PC-9 (cell line): ENCODE measurements around the gene STX18. TPM values are rescaled to one million over a fixed set of nuclear protein-coding genes. Genes with fewer than 3 reads are reported as not detected.
A peak's percentile ranks its signal among the peaks of the same experiment; 100 is the strongest.
"Not testable (repeated sequence)": the region's sequence is repeated elsewhere in the genome, so short reads cannot be mapped to it uniquely, and the experiment has no call there.

ENCODE experiments used
- BruUV-seq: library from RNA; stranded (reverse); fragments of 400-500 nt; replicated peaks from 2 replicates; lab custom pipeline; 2021; lab: Mats Ljungman, UMichigan
- CTCF ChIA-PET: fragments of 300-600 bp; sonication (Branson Sonifier 250); formaldehyde crosslinking; loops from one replicate; lab custom pipeline; 2022; ENCODE audit warnings: antibody characterized with exemption; lab: Charles Lee
- POLR2A ChIA-PET: fragments of 300-600 bp; sonication (Branson Sonifier 250); formaldehyde crosslinking; loops from one replicate; lab custom pipeline; 2022; ENCODE audit warnings: antibody characterized with exemption; ENCODE audit not compliant: unreplicated experiment; lab: Charles Lee
- DNase-seq, 2 experiments: peaks; one replicate each; pipeline versions ENCODE4 v3.0.0 to v3.0.0-alpha.2; 2015 to 2022; ENCODE audit warnings: mixed read lengths in 1 of 2
- H2AFZ ChIP-seq: fragments of 200-600 bp; sonication (generic); 2 replicates; pipeline ENCODE4 v1.8.1; 2017; ENCODE audit warnings: antibody characterized with exemption
- H3F3A ChIP-seq: fragments of 200-600 bp; sonication (generic); 2 replicates; pipeline ENCODE4 v1.8.1; 2017; ENCODE audit warnings: antibody characterized with exemption, mild to moderate bottlenecking, low read depth; ENCODE audit not compliant: insufficient read depth
- H3K27ac ChIP-seq: fragments of 200-600 bp; sonication (generic); 2 replicates; pipeline ENCODE4 v1.6.1; 2016; ENCODE audit warnings: mixed run types
- H3K27me3 ChIP-seq: fragments of 200-600 bp; sonication (generic); 2 replicates; pipeline ENCODE4 v1.6.1; 2016; ENCODE audit warnings: low read depth, mixed run types; ENCODE audit not compliant: insufficient read depth
- H3K36me3 ChIP-seq: fragments of 200-600 bp; sonication (generic); 2 replicates; pipeline ENCODE4 v1.6.1; 2016; ENCODE audit warnings: low read depth, mixed run types
- H3K4me1 ChIP-seq: fragments of 200-600 bp; sonication (generic); replicated peaks from 2 replicates; pipeline ENCODE4 v1.6.1; 2016; ENCODE audit warnings: mixed run types; ENCODE audit not compliant: insufficient read depth
- H3K4me2 ChIP-seq: fragments of 200-600 bp; sonication (generic); 2 replicates; pipeline ENCODE4 v1.6.1; 2017; ENCODE audit warnings: mixed run types
- H3K4me3 ChIP-seq: fragments of 200-600 bp; sonication (generic); 2 replicates; pipeline ENCODE4 v1.6.1; 2016; ENCODE audit warnings: mixed run types
- H3K79me2 ChIP-seq: fragments of 200-600 bp; sonication (generic); 2 replicates; pipeline ENCODE4 v1.6.1; 2017; ENCODE audit warnings: low read depth, mixed run types
- H3K9me2 ChIP-seq: fragments of 200-600 bp; sonication (generic); 2 replicates; pipeline ENCODE4 v1.8.1; 2017; ENCODE audit warnings: mild to moderate bottlenecking; ENCODE audit not compliant: insufficient read depth
- H3K9me3 ChIP-seq: fragments of 200-600 bp; sonication (generic); 2 replicates; pipeline ENCODE4 v1.8.1; 2016; ENCODE audit warnings: low read depth; ENCODE audit not compliant: insufficient read depth
- H4K20me1 ChIP-seq: fragments of 200-600 bp; sonication (generic); 2 replicates; pipeline ENCODE4 v1.8.1; 2017; ENCODE audit not compliant: insufficient read depth
- CTCF ChIP-seq: fragments of 200-600 bp; sonication (generic); conservative IDR thresholded peaks from 2 replicates; pipeline ENCODE4 v1.6.1; 2017; ENCODE audit warnings: mixed run types, antibody characterized with exemption, mild to moderate bottlenecking, moderate library complexity
- EZH2 ChIP-seq: fragments of 200-600 bp; sonication (generic); IDR thresholded peaks from 2 replicates; pipeline ENCODE4 v1.8.0; 2017; ENCODE audit warnings: antibody characterized with exemption, low read depth
- intact Hi-C: fragments of 100-400 bp; cut with micrococcal nuclease; formaldehyde crosslinking; loops from one replicate; pipeline ENCODE4 v1.10.0; 2022; ENCODE audit not compliant: unreplicated experiment
- total RNA-seq: library from RNA; stranded (reverse); gene quantifications from 2 replicates; pipeline ENCODE4 v1.2.3, GENCODE V29; 2021

STX18 gene
- total RNA-seq, 1 experiment from 2014 or later = 30.5 TPM

- H3K27me3 ChIP-seq = no peaks in the 10 kb centered on the region
- H3K4me1 ChIP-seq = no peaks in the 10 kb centered on the region
- H3F3A ChIP-seq = no peaks in the 10 kb centered on the region
- ChIA-PET CTCF (interaction anchor here (0.6 kb wide), 1 partner anchor 190 kb away, joined by 3 read pairs; no protein-coding TSS in a partner anchor), POLR2A (no interaction called here)
- intact Hi-C loops = no loop called here
- H3K9me2 ChIP-seq = no peaks in the 10 kb centered on the region
- H3K79me2 ChIP-seq = no peaks in the 10 kb centered on the region
- no peaks in the 10 kb centered on the region; the same call in 1 of the 2 replicates for H4K20me1 ChIP-seq
- BruUV-seq = no TSS peak
- H3K27ac ChIP-seq = no peak overlapping the region
- no peaks in the 10 kb centered on the region for H3K36me3 ChIP-seq
- H3K9me3 ChIP-seq = no peaks in the 10 kb centered on the region
- H2AFZ ChIP-seq = no peak overlapping the region
- no peak overlapping the region for H3K4me2 ChIP-seq
- no peak overlapping the region for H3K4me3 ChIP-seq
- TF ChIP-seq EZH2 (no peak), CTCF (no peak)
- no peak for DNase-seq
These were observed 29.6 kb downstream of the STX18 start for GRCh38 chr4:4512282-4512681.

GRCh38 chr4:4510641-4511040 lies 31.2 kb downstream of the STX18 start:
- BruUV-seq, H4K20me1 ChIP-seq, H3K9me2 ChIP-seq, H3K4me3 ChIP-seq, CTCF ChIA-PET, DNase-seq, H3K27ac ChIP-seq, H3K79me2 ChIP-seq, POLR2A ChIA-PET, H2AFZ ChIP-seq, H3K9me3 ChIP-seq, H3K36me3 ChIP-seq, H3K4me1 ChIP-seq, H3K27me3 ChIP-seq, H3F3A ChIP-seq, H3K4me2 ChIP-seq, intact Hi-C loops: not testable (repeated sequence)

GRCh38 chr4:4509521-4509920 lies 32.3 kb downstream of the STX18 start:
- no peaks in the 10 kb centered on the region for H3K36me3 ChIP-seq
- H3K4me2 ChIP-seq = no peak overlapping the region
- TF ChIP-seq CTCF = no peak
- no peak for TF ChIP-seq EZH2
- no peaks in the 10 kb centered on the region for H3K4me1 ChIP-seq
- no peaks in the 10 kb centered on the region for H3K27me3 ChIP-seq
- no peak overlapping the region for H2AFZ ChIP-seq
- BruUV-seq = no TSS peak
- intact Hi-C loops = no loop called here
- no peaks in the 10 kb centered on the region for H3F3A ChIP-seq
- H4K20me1 ChIP-seq = no peaks in the 10 kb centered on the region; the same call in 1 of the 2 replicates
- CTCF ChIA-PET = interaction anchor here (0.7 kb wide), 1 partner anchor 26 kb away, joined by 3 read pairs; no protein-coding TSS in a partner anchor
- no peaks in the 10 kb centered on the region for H3K79me2 ChIP-seq
- no peaks in the 10 kb centered on the region for H3K9me3 ChIP-seq
- no peaks in the 10 kb centered on the region for H3K9me2 ChIP-seq
- no peak overlapping the region for H3K4me3 ChIP-seq
- POLR2A ChIA-PET = no interaction called here
- DNase-seq = no peak
- no peak overlapping the region for H3K27ac ChIP-seq

GRCh38 chr4:4507923-4508322 lies 33.9 kb downstream of the STX18 start:
- no peak for DNase-seq
- no peak overlapping the region for H3K4me3 ChIP-seq
- H3K4me1 ChIP-seq = no peaks in the 10 kb centered on the region
- intact Hi-C loops = no loop called here
- no peak overlapping the region for H3K4me2 ChIP-seq
- ChIA-PET CTCF (no interaction called here), POLR2A (no interaction called here)
- TF ChIP-seq CTCF (peak; percentile 62), EZH2 (no peak)
- BruUV-seq = no TSS peak
- no peak overlapping the region for H3K27ac ChIP-seq
- H3K9me2 ChIP-seq = no peaks in the 10 kb centered on the region
- H3K36me3 ChIP-seq = no peaks in the 10 kb centered on the region
- H3K79me2 ChIP-seq = no peaks in the 10 kb centered on the region
- no peaks in the 10 kb centered on the region for H3K27me3 ChIP-seq
- H3F3A ChIP-seq = no peaks in the 10 kb centered on the region
- no peak overlapping the region for H2AFZ ChIP-seq
- no peaks in the 10 kb centered on the region for H3K9me3 ChIP-seq
- no peaks in the 10 kb centered on the region; the same call in 1 of the 2 replicates for H4K20me1 ChIP-seq
